ENCODE data around the gene CES2.

DNA sequence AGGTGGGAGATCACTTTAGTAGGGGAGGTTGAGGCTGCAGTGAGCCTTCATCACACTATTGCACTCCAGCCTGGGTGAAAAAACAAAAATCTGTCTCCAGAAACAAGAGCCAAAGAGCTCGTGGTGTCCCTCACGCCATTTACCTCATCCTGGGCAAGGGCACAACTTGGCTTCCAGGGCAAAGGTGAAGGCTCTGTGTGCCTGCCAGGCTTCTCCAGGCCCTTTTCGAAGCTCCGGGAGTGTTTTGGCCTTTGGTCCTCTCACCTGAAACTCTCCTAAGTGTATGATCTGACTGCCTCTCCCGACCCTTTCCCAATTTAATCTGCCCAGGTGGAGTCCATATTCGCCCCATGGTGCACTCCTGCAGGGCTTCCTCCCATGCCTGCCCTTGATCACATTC lies 14.2 kb downstream of the CES2 start:
- TF ChIP-seq SUZ12 (IDR thresholded peaks at IDR 0.05; ENCODE audit: unreplicated experiment): no peak
- no peak for TF ChIP-seq POLR2AphosphoS5 (IDR thresholded peaks at IDR 0.05; ENCODE audit: low read length)
- no peak for TF ChIP-seq CHD4 (IDR thresholded peaks at IDR 0.05)
- no peak for TF ChIP-seq CTCF (IDR thresholded peaks at IDR 0.05 in 2 of 3, conservative IDR thresholded peaks at IDR 0.05 in 1 of 3; ENCODE audit: control insufficient read depth in 2 of 3, extremely low read depth in 1 of 3, insufficient read depth in 1 of 3, low read depth in 3 of 3, low read length in 3 of 3)
- no peak for TF ChIP-seq ETV6 (conservative IDR thresholded peaks at IDR 0.05 in 1 of 2, IDR thresholded peaks at IDR 0.05 in 1 of 2; ENCODE audit: borderline replicate concordance in 1 of 2, low read depth in 1 of 2)
- TF ChIP-seq, protein P1, sequence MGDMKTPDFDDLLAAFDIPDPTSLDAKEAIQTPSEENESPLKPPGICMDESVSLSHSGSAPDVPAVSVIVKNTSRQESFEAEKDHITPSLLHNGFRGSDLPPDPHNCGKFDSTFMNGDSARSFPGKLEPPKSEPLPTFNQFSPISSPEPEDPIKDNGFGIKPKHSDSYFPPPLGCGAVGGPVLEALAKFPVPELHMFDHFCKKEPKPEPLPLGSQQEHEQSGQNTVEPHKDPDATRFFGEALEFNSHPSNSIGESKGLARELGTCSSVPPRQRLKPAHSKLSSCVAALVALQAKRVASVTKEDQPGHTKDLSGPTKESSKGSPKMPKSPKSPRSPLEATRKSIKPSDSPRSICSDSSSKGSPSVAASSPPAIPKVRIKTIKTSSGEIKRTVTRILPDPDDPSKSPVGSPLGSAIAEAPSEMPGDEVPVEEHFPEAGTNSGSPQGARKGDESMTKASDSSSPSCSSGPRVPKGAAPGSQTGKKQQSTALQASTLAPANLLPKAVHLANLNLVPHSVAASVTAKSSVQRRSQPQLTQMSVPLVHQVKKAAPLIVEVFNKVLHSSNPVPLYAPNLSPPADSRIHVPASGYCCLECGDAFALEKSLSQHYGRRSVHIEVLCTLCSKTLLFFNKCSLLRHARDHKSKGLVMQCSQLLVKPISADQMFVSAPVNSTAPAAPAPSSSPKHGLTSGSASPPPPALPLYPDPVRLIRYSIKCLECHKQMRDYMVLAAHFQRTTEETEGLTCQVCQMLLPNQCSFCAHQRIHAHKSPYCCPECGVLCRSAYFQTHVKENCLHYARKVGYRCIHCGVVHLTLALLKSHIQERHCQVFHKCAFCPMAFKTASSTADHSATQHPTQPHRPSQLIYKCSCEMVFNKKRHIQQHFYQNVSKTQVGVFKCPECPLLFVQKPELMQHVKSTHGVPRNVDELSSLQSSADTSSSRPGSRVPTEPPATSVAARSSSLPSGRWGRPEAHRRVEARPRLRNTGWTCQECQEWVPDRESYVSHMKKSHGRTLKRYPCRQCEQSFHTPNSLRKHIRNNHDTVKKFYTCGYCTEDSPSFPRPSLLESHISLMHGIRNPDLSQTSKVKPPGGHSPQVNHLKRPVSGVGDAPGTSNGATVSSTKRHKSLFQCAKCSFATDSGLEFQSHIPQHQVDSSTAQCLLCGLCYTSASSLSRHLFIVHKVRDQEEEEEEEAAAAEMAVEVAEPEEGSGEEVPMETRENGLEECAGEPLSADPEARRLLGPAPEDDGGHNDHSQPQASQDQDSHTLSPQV (IDR thresholded peaks at IDR 0.05): no peak
- TF ChIP-seq CHD2 (IDR thresholded peaks at IDR 0.05; ENCODE audit: borderline replicate concordance, low read depth, low read length): no peak
- no peak for TF ChIP-seq SP1 (IDR thresholded peaks at IDR 0.05; ENCODE audit: low read depth, low read length)
